Mammary epithelial cell (primary cell): ENCODE measurements around the gene CAMK1.

Source experiments
- EZH2 ChIP-seq: IDR thresholded peaks from 2 replicates; pipeline ENCODE4 v1.6.1; 2012; ENCODE audit warnings: low read length, inconsistent platforms, borderline replicate concordance
- TF ChIP-seq, protein P1 (sequence below), 2 donors: IDR thresholded peaks in 1 of 2; conservative IDR thresholded peaks in 1 of 2; 2 replicates each; pipeline ENCODE4 v1.5.1; 2011 to 2012; ENCODE audit warnings: inconsistent platforms in 2 of 2, low read length in 2 of 2, mild to moderate bottlenecking in 2 of 2, control low read depth in 1 of 2, low read depth in 1 of 2; ENCODE audit not compliant: insufficient read depth in 1 of 2; ENCODE audit errors: extremely low read depth in 1 of 2

GRCh38 chr3:9809239-9809614 is 39.5 kb upstream of the CAMK1 start:
- TF ChIP-seq, protein P1, sequence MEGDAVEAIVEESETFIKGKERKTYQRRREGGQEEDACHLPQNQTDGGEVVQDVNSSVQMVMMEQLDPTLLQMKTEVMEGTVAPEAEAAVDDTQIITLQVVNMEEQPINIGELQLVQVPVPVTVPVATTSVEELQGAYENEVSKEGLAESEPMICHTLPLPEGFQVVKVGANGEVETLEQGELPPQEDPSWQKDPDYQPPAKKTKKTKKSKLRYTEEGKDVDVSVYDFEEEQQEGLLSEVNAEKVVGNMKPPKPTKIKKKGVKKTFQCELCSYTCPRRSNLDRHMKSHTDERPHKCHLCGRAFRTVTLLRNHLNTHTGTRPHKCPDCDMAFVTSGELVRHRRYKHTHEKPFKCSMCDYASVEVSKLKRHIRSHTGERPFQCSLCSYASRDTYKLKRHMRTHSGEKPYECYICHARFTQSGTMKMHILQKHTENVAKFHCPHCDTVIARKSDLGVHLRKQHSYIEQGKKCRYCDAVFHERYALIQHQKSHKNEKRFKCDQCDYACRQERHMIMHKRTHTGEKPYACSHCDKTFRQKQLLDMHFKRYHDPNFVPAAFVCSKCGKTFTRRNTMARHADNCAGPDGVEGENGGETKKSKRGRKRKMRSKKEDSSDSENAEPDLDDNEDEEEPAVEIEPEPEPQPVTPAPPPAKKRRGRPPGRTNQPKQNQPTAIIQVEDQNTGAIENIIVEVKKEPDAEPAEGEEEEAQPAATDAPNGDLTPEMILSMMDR (conservative IDR thresholded peaks at IDR 0.05 in 1 of 2, IDR thresholded peaks at IDR 0.05 in 1 of 2; ENCODE audit: extremely low read depth in 1 of 2, insufficient read depth in 1 of 2, low read depth in 1 of 2, low read length in 2 of 2) = no peak
- no peak for TF ChIP-seq EZH2
